Stimulated activated CD4-positive, alpha-beta T cell treated with anti-CD3 and anti-CD28 coated beads, Interleukin-2, amount 100 ng/mL, for 4 hours (primary cell): ENCODE results near the gene NFIL3.

Experiments
- DNase-seq: peaks from one replicate; pipeline ENCODE4 v3.0.0-alpha.2; 2020; ENCODE audit warnings: low read depth

Gene NFIL3

DNA sequence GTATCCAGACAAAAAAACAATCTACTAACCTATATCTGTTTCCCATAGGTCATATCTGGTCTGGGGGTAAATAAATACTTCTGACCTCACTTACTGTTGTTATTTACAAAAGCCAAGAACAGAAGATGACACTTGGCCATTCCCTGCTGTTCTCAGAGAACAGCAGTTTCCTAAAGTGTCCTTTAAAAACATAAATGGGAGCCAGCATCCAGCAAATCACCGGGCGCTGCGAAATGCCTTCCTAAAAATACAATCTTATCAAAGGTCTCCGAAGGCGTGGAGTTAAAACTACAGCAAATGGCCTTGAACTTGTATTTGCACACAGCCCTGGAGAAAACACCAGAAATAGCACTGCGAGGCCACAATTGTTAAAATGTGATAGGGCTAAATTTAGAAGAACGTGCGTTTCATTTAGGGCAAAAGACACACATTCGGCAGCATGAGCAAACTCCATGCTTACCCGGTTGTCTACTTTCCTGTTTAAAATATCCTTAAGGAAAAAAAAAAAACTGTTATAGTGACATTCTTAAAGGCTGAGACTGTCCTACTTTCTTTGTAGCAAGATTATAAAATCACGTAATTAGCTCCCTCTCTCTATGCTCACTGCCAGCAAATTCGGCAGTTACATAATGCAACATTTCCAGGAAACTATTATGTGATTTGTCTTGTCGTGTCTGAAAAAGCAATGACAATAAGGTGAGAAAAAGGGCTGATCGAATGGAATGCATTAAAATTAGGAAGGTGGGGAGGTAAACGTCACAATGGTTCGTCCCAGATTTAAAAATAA lies 1.5 kb downstream of the NFIL3 start:
- no peak for DNase-seq

DNA sequence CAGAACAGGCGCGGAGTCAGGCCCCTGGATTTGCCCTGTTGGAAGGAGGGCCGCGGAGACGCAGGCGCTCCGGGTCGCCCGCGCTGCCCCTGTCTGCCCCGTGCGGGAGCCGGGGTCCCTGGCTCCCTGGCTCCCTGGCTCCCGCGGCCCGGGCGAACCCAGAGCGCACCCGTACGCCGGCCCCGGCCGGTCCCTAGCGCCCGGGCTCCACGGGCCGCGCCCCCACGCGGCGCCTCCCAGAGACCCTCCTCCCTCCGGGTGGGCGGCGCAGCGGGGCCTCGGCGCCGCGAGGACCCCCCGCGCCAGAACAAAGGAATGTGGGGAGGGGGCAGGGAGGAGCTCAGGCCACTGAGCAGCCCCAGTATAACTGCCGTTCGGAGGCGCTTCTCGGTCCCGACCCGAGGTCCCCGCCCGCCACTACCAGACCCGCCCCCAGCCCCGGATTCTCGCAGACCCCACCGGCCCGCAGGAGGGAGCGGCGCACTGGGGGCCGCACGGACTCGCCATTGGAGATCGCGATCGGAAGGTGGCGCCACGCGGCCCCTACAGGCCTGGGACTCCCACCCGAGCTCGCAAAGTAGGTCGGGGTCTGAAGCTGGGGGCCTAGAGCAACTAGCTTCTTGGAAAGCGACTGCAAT lies 2.4 kb downstream of the NFIL3 start:
- no peak for DNase-seq

DNA sequence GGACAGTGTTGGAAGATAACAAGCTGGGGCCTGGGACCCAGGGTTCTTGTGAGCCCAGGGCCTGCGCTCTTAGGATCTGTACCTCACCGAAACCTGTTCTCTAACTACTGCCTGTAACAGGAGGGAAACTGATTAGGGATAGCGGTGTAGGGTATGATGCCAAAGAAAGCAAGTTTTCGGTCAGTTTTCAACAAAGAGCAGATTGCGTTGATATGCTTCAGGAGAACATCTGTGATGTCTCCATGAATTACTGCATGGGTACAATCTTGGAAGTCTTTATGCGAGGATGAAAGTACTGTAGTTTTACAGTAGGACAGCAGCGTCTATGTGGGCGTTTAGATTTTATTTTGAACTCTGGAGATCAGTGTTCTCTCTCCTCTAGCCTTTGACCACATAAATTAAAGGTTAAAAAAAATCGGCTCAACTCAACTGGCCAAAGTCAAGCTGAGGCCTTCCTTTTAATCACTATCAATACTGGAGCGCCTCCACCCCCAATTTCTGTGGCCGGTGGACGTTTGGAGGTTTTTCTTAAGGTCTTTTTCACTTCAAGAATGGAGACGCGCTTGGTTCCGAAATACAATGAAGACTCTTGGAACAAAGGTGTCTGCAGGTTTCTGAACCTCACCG lies 3.0 kb downstream of the NFIL3 start:
- DNase-seq: no peak

DNA sequence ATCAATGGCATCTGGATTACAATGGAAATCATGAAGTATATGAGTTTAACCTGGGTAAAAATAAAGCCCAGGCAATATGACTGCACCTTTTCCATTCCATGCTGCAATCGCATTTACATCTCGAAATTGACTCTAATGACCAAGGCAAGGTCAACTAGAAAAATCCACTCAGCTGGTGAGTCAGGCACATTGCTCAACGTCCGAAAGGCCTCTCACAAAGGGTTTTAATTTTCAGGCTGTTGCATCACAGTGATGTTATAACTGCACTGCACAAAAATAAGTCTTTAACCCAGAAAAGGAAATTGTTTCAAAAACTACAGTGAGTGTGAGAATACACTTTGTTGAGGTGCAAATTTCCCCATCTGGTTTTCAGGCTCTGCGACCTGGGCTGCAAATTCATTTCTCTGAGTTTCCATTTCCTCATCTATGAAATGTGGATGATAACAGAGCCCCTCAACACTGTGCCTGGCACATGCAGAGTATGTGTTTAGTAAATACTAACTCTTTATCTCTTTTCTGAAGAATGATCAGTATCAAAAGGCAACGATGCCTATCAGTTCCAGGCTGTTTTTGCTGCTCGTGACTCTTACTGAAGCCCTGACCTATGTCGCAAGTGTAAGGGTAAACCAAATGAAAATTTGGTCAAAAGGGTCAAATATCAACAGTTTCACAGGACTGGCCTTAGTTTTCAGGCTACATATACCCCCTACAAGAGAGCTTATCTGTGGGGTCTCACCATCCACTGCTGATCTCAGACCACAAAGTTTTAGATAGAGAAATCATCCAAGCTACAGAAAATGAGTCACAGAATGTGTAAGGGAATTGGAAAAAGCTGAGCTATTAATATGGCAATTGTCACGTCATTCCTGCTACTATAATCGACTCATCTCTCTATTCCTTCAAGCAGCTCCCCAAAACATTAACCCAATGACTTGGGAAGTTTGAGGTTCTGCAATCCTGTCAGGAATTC lies 4.1 kb downstream of the NFIL3 start:
- DNase-seq: no peak

DNA sequence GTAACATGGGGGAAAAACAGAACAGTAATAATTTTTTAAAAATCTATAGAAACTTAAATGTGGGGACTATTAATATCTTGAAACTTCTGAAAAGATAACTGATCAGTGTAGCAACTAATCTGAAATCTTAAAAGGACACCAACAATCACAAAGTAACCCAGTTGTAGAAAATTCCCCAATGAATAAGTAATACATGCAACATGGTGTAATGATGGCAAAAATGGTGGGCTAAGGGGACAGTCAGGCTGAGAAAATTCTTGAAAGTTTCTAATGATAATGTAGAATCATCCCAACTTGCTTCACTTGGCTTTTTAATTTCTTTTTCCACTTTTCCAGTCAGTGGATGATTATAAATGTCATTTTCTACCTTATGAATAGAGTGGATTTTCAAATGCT lies 5.4 kb downstream of the NFIL3 start:
- DNase-seq: no peak

DNA sequence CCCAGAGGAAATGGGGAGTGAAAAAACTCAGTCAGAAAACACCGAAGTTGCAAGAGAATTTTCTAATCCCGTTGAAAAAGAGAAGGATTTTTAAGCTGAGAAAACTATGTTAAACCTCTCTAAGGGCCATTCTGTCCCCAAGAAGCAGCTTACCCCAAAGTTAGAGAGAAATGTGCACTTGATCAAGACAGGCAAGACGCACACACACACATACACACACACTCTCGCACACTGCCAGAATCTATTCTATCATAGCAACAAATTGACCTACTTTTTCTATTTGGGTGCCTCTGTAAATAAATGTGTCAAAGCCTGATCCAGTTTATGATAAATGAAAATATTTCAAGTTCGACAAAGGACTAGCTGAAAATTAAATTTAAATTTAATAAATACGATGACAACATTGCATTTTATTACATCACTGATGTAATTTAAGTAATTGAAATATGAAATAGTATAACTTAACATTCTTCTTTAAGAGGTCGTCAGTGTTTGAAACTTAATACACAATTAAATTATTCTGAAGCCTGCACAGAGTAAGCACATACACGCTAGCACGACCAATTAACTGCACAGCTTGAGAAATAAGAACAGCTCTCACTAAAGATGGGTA lies 5.9 kb downstream of the NFIL3 start:
- DNase-seq: no peak

DNA sequence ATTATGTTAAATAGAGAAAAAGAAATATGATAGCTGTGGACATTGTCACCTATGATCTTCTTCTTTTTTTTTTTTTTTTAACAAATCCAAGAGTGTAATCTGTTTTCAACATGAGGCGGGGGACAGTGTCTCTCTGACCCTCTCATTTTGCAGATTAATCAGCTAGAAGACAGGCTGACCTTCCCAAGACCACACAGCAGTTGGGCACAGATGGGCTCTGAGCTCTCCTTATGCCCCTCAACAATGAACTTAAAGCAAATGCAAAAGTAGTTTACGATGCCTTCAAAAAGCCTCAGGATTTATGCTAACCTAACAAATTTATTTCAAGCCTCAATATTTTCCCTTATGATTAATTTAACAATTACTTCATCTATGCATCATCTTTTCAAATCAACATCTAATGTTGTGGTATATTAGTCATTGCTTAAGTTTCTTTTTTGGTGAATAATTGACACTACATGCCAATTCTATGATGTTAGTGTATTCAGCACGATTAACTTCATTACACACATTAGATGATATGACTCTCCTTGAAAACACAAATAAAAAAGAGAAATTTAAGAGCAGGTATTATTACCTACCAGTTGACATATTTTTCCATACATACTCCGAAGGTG lies 7.4 kb downstream of the NFIL3 start:
- no peak for DNase-seq

DNA sequence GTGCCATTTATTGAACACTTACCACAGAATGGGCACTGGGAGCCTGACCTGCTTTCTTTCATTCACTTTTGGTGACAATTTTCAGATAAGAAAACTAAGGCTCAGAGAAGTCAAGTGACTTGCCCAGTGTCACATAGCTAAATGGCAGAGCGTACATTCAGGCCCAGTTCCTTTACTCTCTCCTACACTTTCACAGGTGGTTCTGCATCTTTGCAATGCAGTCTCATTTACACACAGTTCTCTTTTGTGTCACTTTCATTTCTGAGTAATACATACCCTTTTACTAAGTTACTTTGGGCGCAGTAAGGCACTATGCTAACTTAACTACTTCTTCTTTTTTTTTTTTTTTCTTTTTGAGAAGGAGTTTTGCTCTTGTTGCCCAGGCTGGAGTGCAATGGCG lies 8.3 kb downstream of the NFIL3 start:
- DNase-seq: no peak

DNA sequence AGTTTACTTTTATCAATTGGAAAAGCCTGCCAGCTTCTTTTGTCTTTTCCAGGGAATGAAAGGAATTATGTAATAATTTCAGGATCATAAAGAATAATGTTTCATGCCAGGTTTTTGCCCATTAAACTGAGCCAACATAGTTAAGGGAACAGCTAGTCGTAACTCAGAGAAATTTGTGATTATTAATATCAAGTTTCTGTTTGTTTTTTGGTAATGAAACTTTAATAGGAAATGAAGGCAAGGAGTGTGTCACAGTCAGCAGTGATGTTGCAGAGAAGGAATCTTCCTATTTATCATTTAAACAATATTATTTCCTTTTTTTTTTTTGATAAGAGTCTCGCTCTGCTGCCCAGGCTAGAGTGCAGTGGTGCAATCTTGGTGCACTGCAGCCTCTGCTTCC lies 10.7 kb downstream of the NFIL3 start:
- DNase-seq: no peak

DNA sequence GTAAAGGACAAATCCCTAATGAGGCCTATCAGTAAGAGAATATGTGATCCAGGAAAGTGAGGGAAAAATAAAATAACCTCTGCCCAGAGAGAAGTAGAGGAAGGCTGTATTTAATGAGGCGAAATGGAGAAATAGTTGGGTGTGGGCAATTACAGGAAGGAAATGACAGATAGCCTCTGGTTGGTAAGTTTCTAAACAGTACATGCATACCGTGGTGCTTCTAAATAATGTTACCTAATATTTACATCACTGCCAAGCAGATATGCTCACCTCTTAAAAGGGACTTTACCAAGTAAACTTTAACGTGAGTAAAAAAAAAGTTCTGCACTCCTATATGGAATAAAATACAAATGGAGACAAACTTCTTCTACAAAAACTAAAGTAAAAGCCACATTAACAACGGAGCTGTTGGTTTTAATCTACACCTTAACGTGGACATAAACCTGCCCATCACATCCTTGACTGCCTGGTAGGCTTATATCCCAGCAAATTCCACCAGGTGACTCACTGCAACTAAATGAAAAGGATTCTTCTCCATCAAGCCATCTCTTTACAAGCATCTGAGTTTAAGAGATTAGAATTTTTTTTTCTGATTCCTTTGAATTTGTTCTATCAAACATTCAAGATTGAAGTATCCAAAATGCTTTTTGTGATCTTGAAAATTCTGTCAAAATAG lies 12.4 kb downstream of the NFIL3 start:
- no peak for DNase-seq

DNA sequence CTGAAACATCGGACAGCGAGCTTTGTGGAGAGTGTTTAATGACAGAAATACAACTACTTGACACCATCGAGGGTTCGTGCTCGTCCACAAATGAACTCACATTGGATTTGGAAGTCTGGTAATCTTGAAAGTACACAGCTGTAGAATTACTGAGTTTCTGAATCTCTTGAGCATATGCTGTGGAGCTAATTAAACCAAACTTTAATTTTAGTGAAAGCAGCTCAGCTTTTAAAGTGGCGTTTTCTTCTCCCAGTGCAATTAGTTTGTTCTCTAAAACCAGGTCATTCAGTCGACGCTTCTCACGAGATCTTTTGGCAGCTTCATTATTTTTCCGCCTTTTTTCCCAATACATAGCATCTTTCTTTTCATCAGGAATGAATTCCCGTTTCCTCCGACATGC lies 13.5 kb downstream of the NFIL3 start:
- DNase-seq: no peak

DNA sequence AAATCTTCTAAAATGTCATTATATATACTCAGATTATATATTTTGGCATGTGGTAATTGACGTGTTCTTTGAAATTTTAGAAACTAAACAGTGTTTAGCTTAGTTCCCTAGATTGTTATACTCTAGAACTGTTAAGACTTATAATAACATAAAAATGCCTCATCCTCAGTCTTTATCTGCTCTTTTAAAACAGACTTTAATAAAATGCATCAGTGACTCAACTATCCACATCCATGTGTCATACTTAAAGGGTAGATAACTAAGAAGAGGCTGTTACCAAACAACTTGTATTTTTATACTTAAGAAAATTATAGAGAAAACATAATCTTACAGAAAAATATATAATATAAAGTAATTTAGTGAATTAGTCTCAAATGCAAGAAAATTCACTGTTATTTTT lies 15.2 kb downstream of the NFIL3 start:
- DNase-seq: no peak

DNA sequence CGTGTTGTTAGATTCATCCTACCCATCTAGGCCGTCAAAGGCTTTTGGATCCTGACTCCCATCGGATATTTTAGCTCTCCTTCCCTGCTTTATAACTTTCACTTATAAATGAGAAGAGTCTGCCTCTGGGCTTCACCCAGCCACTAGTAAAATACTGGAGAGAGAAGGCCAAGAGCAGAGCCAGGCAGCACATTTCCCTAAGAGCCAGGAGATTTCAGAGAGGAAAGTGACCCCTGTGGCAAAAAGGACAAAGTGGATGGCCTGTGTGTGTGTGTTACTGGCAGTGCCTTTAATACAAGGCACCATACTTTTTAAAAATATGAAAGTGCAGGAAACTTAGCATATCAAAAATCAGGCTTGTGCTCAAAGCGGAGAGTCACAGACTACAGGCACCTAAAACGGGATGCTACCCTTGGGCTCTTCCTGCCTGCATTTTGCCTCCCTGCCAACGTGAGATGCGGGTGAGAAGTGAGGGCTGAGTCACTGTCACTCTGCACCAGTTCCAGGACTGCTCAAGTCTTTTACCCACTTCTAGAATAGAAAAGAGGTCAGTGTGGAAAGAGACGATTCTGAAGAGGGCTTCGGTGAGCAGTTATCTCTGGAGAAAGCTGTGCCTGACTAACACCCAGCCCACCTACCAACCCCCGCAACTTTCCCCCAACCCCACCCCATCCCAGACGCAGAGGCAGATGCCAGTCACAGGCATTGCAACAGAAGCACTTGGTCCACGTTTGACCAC lies 15.9 kb downstream of the NFIL3 start:
- no peak for DNase-seq

DNA sequence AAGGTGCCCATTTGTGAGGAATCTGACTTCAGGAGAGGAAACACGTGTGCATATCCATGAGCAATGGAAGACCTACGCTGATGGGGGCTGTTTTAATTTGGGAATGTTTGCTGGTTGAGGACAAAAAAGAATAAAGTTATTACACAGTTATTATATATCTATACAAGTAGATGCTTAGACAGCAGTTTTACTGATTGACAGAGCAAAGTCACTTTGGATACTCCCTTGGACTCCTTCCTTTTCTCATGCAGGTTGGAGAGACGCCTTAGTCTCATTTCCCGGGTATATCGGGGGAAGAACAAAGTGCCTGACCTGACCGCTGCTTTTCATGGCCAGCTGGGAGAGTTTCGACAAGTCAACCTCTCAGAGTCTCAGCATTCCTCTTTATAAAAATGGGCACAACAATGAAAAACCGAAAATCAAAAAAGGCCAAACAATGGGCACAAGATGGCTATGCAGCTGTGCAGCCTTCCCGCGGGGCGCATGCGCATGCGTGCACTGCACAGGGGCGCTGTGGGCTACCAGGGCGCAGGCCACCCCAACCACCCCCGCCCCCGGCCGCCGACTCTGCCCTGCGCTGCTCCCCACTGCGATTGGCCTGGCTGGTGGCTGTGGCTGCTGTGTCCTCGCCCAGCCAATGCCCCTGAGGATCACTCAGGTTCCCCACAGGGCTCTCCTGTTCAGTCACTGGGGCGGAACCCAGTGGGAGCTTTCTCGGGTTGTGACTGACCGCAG lies 18.1 kb downstream of the NFIL3 start:
- DNase-seq: no peak

DNA sequence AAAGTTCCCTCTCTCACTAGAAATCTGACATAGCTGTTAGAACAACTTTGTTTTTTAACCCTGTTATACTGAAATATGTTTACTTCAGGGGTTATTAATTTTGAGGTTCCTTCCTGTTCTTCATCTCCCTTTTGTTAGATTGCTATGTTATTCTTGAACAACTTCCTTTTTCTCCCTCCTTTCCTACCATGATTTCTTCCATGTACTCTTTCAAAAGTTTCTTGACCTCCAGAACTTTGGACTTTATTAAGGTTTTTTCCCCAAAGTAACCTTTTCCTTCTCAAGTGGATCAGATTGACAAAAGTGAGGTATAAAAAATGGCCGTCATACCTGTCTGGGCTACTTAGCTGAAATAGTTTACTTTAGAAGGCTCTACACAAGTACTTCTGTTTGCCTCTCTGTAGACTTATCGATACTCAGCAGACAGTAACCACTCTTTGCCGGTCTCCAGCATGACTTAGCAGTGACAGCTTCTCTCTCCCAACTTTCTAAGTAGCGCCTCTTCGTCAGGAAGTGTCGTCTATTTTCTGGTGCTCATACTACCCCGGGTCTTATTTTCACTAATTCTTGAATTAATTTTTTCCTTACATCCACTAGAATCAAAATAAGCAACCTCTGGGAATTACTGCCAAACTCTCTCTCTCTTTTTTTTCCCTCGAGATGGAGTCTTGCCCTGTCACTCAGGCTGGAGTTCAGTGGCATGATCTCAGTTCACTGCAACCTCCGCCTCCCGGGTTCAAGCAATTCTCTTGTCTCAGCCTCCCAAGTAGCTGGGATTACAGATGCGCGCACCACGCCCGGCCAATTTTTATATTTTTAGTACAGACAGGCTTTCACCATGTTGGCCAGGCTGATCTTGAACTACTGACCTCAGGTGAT lies 19.7 kb downstream of the NFIL3 start:
- DNase-seq: no peak

DNA sequence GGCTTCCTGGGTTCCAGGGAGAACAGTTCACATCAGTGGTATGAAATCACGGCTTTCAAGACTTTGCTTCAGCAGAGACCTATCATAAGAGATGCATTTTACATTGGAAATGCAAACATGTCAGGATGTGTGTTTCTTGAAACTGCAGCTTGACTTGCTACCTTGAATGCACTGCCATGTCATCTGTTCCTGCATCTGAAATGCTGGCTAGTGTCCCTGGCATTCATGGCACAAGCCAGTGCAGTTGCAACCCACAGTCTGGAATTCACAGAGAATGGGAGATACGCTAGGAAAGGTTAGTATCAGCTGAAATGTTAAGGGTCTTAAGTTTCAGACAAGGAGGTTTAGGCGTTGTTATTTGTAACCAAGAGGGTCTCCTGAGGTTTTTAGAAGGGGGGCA lies 24.7 kb downstream of the NFIL3 start:
- DNase-seq: no peak

DNA sequence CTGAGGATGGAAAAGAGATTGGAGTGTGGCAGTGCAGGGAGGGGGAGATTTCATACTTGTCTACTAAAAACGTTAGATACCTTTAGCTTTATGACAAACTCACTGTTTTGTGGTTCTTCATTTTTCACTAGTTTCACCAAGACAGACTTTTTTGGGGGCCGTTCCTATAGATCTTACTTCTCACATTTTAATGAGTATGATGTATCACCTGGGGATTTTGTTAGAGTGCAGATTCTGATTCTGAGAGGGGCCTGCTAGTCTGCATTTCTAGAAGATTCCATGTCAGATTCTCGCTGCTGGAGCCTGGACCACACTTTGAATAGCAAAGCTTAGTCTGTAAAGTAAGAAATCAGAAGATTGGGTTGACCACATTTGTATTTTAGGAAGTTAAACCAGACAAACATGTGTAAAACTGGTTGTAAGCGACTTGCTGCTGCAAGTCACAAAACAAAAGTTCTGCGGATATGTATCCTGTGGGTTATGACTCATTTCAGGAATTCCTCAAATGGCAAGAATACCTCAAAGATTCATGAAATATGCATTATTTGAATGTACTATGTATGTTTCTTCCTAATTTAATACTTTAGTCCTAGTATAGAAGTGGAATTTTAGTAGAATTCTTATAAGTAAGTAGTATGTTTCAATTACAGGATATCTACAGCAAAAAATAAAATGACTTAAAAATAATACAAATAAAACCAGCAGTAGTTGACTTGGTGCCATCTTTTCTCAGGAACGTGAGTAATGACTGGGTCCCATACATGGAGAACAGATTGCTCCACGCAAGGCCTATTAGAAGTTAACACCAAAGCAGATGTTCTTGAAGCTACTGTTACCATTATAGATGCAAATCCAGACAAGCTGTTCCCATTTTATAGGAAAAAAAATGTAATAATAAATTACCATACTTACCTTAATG lies 27.8 kb downstream of the NFIL3 start:
- DNase-seq: no peak
